GM12878 (cell line): ENCODE results near the gene ARHGAP6. TPM values are rescaled to one million over a fixed set of nuclear protein-coding genes. Genes with fewer than 3 reads are reported as not detected.

Experiments used
- ATAC-seq: fragments of 200-7000 bp; cut with Tn5 transposase; 3 replicates; pipeline ENCODE4 v1.9.1; 2020; ENCODE audit warnings: mild to moderate bottlenecking, moderate library complexity
- BruUV-seq: library from RNA; stranded (reverse); fragments of 400-500 nt; replicated peaks from 2 replicates; lab custom pipeline; 2021; lab: Mats Ljungman, UMichigan
- CTCF ChIA-PET: fragments of 300-600 bp; sonication (Branson Sonifier 250); formaldehyde crosslinking; extraction: SDS; loops from one replicate; lab custom pipeline; 2021; ENCODE audit warnings: inconsistent platforms; lab: Yijun Ruan, JAX
- POLR2A ChIA-PET: fragments of 350-600 bp; formaldehyde crosslinking; extraction: SDS; loops from one replicate; lab custom pipeline; 2021; ENCODE audit warnings: inconsistent platforms; lab: Charles Lee
- RAD21 ChIA-PET: fragments of 300-600 bp; sonication (Branson Sonifier 250); formaldehyde crosslinking; loops from one replicate; lab custom pipeline; 2023; ENCODE audit warnings: antibody characterized with exemption; ENCODE audit not compliant: unreplicated experiment; lab: Charles Lee
- SMC1A ChIA-PET: fragments of 300-600 bp; sonication (Branson Sonifier 250); formaldehyde crosslinking; loops from one replicate; lab custom pipeline; 2023; ENCODE audit not compliant: unreplicated experiment, uncharacterized antibody; lab: Charles Lee
- DNase-seq: peaks from one replicate; pipeline ENCODE4 v3.0.0-alpha.2; 2011; ENCODE audit warnings: low read depth, low spot score
- FAIRE-seq: peaks from 3 replicates; lab custom pipeline; 2011; peaks lifted over from hg19 to GRCh38; lab: Jason Lieb, UNC
- H2AFZ ChIP-seq: 2 replicates; pipeline ENCODE4 v1.6.0; 2011; ENCODE audit warnings: low read depth, low read length, control low read depth; ENCODE audit not compliant: control insufficient read depth
- H3K27ac ChIP-seq: 2 replicates; pipeline ENCODE4 v1.5.1; 2011; ENCODE audit warnings: control low read depth; ENCODE audit not compliant: control insufficient read depth, insufficient read depth
- H3K27me3 ChIP-seq, 2 experiments: replicated peaks in 1 of 2; 2 replicates each; pipeline versions ENCODE4 v1.6.0 to v1.6.1; 2011; ENCODE audit warnings: low read length in 1 of 2; ENCODE audit not compliant: control insufficient read depth in 2 of 2, insufficient read depth in 2 of 2
- H3K36me3 ChIP-seq, 2 experiments: 2 replicates each; pipeline ENCODE4 v1.5.1; 2011; ENCODE audit warnings: low read length in 1 of 2; ENCODE audit not compliant: control insufficient read depth in 2 of 2, insufficient read depth in 2 of 2
- H3K4me1 ChIP-seq: 2 replicates; pipeline ENCODE4 v1.6.1; 2011; ENCODE audit warnings: mild to moderate bottlenecking, low read length, moderate library complexity, mixed read lengths; ENCODE audit not compliant: control insufficient read depth, insufficient read depth
- H3K4me2 ChIP-seq: 2 replicates; pipeline ENCODE4 v1.6.0; 2011; ENCODE audit warnings: control low read depth; ENCODE audit not compliant: control insufficient read depth, insufficient read depth
- H3K4me3 ChIP-seq: fragments of 200-600 bp; sonication (generic); 2 replicates; pipeline ENCODE4 v1.5.1; 2016
- H3K79me2 ChIP-seq: 2 replicates; pipeline ENCODE4 v1.6.0; 2011; ENCODE audit warnings: low read length; ENCODE audit not compliant: control insufficient read depth, insufficient read depth
- H3K9ac ChIP-seq: 2 replicates; pipeline ENCODE4 v1.8.0; 2011; ENCODE audit warnings: low read length, control low read depth, mixed read lengths; ENCODE audit not compliant: control insufficient read depth, insufficient read depth
- H3K9me3 ChIP-seq: replicated peaks from 3 replicates; pipeline ENCODE4 v1.5.1; 2011; ENCODE audit warnings: mild to moderate bottlenecking, low read length; ENCODE audit not compliant: control insufficient read depth, insufficient read depth
- H4K20me1 ChIP-seq: 2 replicates; pipeline ENCODE4 v1.6.0; 2011; ENCODE audit not compliant: control insufficient read depth, insufficient read depth
- BCL3 ChIP-seq: IDR thresholded peaks from 2 replicates; pipeline ENCODE4 v1.6.1; 2011; ENCODE audit warnings: borderline replicate concordance, low read depth, mild to moderate bottlenecking, moderate library complexity, low read length; ENCODE audit not compliant: insufficient read depth, poor library complexity, severe bottlenecking
- NRF1 ChIP-seq: conservative IDR thresholded peaks from 2 replicates; pipeline ENCODE4 v1.6.1; 2011; ENCODE audit warnings: mild to moderate bottlenecking, low read depth, low read length, improper control_type of control experiment
- PBX3 ChIP-seq: IDR thresholded peaks from 2 replicates; pipeline ENCODE4 v1.6.1; 2011; ENCODE audit warnings: mild to moderate bottlenecking, low read depth, low read length, moderate library complexity; ENCODE audit not compliant: insufficient replicate concordance
- SRF ChIP-seq, 2 experiments: IDR thresholded peaks; 2 replicates each; pipeline ENCODE4 v1.6.1; 2011; ENCODE audit warnings: low read depth in 2 of 2, low read length in 2 of 2, mild to moderate bottlenecking in 1 of 2, moderate library complexity in 1 of 2
- ZNF687 ChIP-seq: fragments of 450-650 bp; IDR thresholded peaks from 2 replicates; pipeline ENCODE4 v1.6.1; 2017; ENCODE audit warnings: mild to moderate bottlenecking, moderate library complexity
- WGBS: methylation state at CpG from one replicate; pipeline ENCODE4 v1.1.6; 2016; ENCODE audit warnings: low lambda C conversion rate; ENCODE audit not compliant: insufficient replicate concordance, insufficient coverage; ENCODE audit errors: missing lambda C conversion rate; 5-methylcytosine and 5-hydroxymethylcytosine counted together
- in situ Hi-C: fragments of 300-500 bp; cut with MboI; formaldehyde crosslinking; loops from 9 replicates; pipeline ENCODE4 v1.14.3; 2018; ENCODE audit warnings: mixed read lengths
- intact Hi-C: fragments of 100-400 bp; cut with micrococcal nuclease; formaldehyde crosslinking; loops from one replicate; pipeline ENCODE4 v1.14.2; 2022; ENCODE audit not compliant: unreplicated experiment
- polyA plus RNA-seq, 11 experiments: library from polyadenylated mRNA; depleted of rRNA in 4 of 11; unstranded in 6 of 11; stranded (reverse) in 5 of 11; fragments of >200 nt; fragmentation: Nextera tagmentation in 4 of 11; fragmentation: Illumina TruSeq in 1 of 11; extraction: Ambion mirVana in 4 of 11; extraction: Trizol in 1 of 11; gene quantifications; 1 replicate in 1 of 11; 2 replicates in 10 of 11; pipeline versions ENCODE4 v1.2.1 to v1.2.3, GENCODE V29; 2011 to 2016; ENCODE audit warnings: inconsistent platforms in 2 of 11, missing spikeins in 2 of 11, low read depth in 1 of 11
- total RNA-seq, 4 experiments: library from RNA; depleted of rRNA in 3 of 4; stranded (reverse); fragments of >200 nt in 3 of 4; fragmentation: Illumina TruSeq in 1 of 4; extraction: Trizol in 1 of 4; gene quantifications; 2 replicates each; pipeline versions ENCODE4 v1.2.1 to v1.2.3, GENCODE V29; 2013 to 2021

ARHGAP6 gene
- total and polyA plus RNA-seq, 10 of the 15 experiments (the other 5 are each of a cell fraction or from before 2014, with no cell fraction given), result 0.20 to 1.8 (median 0.76) TPM

GRCh38 chrX:11435568-11435967, 230.2 kb downstream of the ARHGAP6 start (continued):
- no peak for TF ChIP-seq SRF (IDR thresholded peaks at IDR 0.05; ENCODE audit: low read depth in 2 of 2, low read length in 2 of 2)
- no peak for TF ChIP-seq BCL3
- no peak for TF ChIP-seq ZNF687
- no peak for TF ChIP-seq PBX3

- BruUV-seq, result no TSS peak
- DNase-seq, result no peak
- no peaks in the 10 kb centered on the region for H4K20me1 ChIP-seq
- TF ChIP-seq NRF1, result no peak
- no peaks in the 10 kb centered on the region for H3K36me3 ChIP-seq
- no peak overlapping the region for H3K4me2 ChIP-seq
- intact Hi-C loops, result no loop called here
- CTCF ChIA-PET, result no interaction called here
- POLR2A ChIA-PET, result no interaction called here
- in situ Hi-C loops, result no loop called here
- H3K9me3 ChIP-seq, result no peaks in the 10 kb centered on the region
- no peak for FAIRE-seq
- WGBS, result 3% methylated on average over 3 of the region's 3 CpGs
- H3K27ac ChIP-seq, result no peak overlapping the region
- RAD21 ChIA-PET, result no interaction called here
- H3K79me2 ChIP-seq, result no peaks in the 10 kb centered on the region
- H2AFZ ChIP-seq, result no peak overlapping the region
- no peak for ATAC-seq
- SMC1A ChIA-PET, result no interaction called here
- H3K4me3 ChIP-seq, result no peak overlapping the region
- H3K27me3 ChIP-seq, result no peaks in the 10 kb centered on the region; a peak in 1 of 4 replicates
- no peaks in the 10 kb centered on the region for H3K4me1 ChIP-seq
- H3K9ac ChIP-seq, result no peak overlapping the region
These were observed 231.1 kb downstream of the ARHGAP6 start for GRCh38 chrX:11434607-11435006.
